Keratinocyte (primary cell): ENCODE data around the gene TRIL.

Source experiments
- EZH2 ChIP-seq: IDR thresholded peaks from one replicate; pipeline ENCODE4 v1.6.1; 2012; ENCODE audit warnings: inconsistent platforms, mild to moderate bottlenecking, low read length, moderate library complexity
- TF ChIP-seq, protein P1 (sequence below), 3 experiments: IDR thresholded peaks in 1 of 3; conservative IDR thresholded peaks in 1 of 3; optimal IDR thresholded peaks in 1 of 3; 2 replicates in 2 of 3; 3 replicates in 1 of 3; pipeline versions ENCODE3 to v1.5.1; 2011; ENCODE audit warnings: low read length in 3 of 3, mild to moderate bottlenecking in 3 of 3, moderate library complexity in 2 of 3, control low read depth in 1 of 3, inconsistent platforms in 1 of 3; ENCODE audit not compliant: insufficient read depth in 2 of 3; ENCODE audit errors: extremely low read depth in 1 of 3

- TF ChIP-seq, protein P1, sequence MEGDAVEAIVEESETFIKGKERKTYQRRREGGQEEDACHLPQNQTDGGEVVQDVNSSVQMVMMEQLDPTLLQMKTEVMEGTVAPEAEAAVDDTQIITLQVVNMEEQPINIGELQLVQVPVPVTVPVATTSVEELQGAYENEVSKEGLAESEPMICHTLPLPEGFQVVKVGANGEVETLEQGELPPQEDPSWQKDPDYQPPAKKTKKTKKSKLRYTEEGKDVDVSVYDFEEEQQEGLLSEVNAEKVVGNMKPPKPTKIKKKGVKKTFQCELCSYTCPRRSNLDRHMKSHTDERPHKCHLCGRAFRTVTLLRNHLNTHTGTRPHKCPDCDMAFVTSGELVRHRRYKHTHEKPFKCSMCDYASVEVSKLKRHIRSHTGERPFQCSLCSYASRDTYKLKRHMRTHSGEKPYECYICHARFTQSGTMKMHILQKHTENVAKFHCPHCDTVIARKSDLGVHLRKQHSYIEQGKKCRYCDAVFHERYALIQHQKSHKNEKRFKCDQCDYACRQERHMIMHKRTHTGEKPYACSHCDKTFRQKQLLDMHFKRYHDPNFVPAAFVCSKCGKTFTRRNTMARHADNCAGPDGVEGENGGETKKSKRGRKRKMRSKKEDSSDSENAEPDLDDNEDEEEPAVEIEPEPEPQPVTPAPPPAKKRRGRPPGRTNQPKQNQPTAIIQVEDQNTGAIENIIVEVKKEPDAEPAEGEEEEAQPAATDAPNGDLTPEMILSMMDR (optimal IDR thresholded peaks at IDR 0.05 in 1 of 3, IDR thresholded peaks at IDR 0.05 in 1 of 3, conservative IDR thresholded peaks at IDR 0.05 in 1 of 3; ENCODE audit: extremely low read depth in 1 of 3, insufficient read depth in 2 of 3, low read length in 3 of 3), result no peak
- no peak for TF ChIP-seq EZH2
These were observed 3.2 kb downstream of the TRIL start for GRCh38 chr7:28954946-28955345.
